ENCODE results near the gene AHCY. TPM values are rescaled to one million over a fixed set of nuclear protein-coding genes. Genes with fewer than 3 reads are reported as not detected.

The AHCY gene
- total RNA-seq, 1 experiment from 2014 or later, result 401 TPM

DNA sequence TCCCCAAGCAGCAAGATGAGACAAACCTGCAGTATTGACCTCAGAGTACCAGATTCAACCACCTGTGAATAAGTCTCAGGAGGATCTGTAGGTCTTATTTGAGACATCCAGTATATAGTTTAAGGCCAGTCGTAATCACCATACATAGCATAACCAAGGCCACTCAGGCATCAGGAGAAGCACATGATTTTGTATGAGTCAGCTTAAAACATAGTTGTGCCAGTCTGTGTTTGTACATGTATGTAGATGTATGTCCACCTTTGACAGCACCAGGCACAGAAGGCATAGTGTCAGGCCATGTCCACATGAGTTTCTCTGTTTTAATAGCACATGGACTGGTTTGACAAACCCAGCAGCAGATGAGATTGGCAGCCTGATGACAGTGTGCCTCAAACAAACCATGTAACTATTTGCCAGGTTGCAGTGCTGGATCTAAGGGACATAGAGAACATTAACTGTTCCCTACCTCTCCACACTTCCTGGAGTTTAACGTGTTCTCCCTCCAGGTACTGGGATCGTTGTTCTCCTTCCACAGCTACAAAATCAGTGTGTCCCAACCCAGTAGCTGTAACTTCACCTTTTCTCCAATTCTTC, 70.6 kb downstream of the AHCY start (continued):
- TF ChIP-seq, protein P1, sequence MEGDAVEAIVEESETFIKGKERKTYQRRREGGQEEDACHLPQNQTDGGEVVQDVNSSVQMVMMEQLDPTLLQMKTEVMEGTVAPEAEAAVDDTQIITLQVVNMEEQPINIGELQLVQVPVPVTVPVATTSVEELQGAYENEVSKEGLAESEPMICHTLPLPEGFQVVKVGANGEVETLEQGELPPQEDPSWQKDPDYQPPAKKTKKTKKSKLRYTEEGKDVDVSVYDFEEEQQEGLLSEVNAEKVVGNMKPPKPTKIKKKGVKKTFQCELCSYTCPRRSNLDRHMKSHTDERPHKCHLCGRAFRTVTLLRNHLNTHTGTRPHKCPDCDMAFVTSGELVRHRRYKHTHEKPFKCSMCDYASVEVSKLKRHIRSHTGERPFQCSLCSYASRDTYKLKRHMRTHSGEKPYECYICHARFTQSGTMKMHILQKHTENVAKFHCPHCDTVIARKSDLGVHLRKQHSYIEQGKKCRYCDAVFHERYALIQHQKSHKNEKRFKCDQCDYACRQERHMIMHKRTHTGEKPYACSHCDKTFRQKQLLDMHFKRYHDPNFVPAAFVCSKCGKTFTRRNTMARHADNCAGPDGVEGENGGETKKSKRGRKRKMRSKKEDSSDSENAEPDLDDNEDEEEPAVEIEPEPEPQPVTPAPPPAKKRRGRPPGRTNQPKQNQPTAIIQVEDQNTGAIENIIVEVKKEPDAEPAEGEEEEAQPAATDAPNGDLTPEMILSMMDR (IDR thresholded peaks at IDR 0.05), result no peak
- TF ChIP-seq SMAD4 (CRISPR knock-in tag; IDR thresholded peaks at IDR 0.05) (no peak), FOXP1 (CRISPR knock-in tag; IDR thresholded peaks at IDR 0.05; ENCODE audit: borderline replicate concordance) (no peak)
- TF ChIP-seq, protein P2, sequence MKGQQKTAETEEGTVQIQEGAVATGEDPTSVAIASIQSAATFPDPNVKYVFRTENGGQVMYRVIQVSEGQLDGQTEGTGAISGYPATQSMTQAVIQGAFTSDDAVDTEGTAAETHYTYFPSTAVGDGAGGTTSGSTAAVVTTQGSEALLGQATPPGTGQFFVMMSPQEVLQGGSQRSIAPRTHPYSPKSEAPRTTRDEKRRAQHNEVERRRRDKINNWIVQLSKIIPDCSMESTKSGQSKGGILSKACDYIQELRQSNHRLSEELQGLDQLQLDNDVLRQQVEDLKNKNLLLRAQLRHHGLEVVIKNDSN (CRISPR knock-in tag; IDR thresholded peaks at IDR 0.05), result no peak

DNA sequence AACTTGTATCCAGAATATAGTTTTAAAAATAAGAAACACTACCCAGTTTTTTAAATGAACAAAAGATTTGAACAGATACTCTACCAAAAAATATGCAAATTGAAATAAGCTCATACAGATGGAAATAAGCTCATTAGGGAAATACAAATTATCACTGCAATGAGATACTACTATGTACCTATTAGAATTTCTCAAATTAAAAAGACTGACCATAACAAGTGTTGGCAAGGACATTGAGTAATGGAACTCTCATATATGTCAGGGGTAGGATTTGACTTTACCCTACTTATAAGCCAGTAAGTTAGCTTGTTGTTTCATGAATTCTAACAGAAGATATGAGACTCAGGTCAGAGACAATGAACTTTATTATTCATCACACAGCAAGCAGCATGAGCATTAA, 71.5 kb downstream of the AHCY start:
- ChIA-PET CTCF (interaction anchor here (1.0 to 1.3 kb wide), 3 partner anchors 24 to 41 kb away, joined by 3 read pairs; no protein-coding TSS in a partner anchor), POLR2A (no interaction called here)
- H3K4me3 Mint-ChIP-seq, result no peak overlapping the region
- peaks cover 10% of the 10 kb centered on the region for H3K9me3 Mint-ChIP-seq
- no peak overlapping the region for H3K27ac Mint-ChIP-seq
- ATAC-seq, result no peak
- no peak for DNase-seq (ENCODE audit: low spot score)
- H3K36me3 Mint-ChIP-seq, result no peaks in the 10 kb centered on the region
- no peaks in the 10 kb centered on the region for H3K4me1 Mint-ChIP-seq
- peaks cover 3% of the 10 kb centered on the region; the same call in 1 of the 2 replicates for H3K27me3 Mint-ChIP-seq (ENCODE audit: low read depth)
- TF ChIP-seq, protein P3, sequence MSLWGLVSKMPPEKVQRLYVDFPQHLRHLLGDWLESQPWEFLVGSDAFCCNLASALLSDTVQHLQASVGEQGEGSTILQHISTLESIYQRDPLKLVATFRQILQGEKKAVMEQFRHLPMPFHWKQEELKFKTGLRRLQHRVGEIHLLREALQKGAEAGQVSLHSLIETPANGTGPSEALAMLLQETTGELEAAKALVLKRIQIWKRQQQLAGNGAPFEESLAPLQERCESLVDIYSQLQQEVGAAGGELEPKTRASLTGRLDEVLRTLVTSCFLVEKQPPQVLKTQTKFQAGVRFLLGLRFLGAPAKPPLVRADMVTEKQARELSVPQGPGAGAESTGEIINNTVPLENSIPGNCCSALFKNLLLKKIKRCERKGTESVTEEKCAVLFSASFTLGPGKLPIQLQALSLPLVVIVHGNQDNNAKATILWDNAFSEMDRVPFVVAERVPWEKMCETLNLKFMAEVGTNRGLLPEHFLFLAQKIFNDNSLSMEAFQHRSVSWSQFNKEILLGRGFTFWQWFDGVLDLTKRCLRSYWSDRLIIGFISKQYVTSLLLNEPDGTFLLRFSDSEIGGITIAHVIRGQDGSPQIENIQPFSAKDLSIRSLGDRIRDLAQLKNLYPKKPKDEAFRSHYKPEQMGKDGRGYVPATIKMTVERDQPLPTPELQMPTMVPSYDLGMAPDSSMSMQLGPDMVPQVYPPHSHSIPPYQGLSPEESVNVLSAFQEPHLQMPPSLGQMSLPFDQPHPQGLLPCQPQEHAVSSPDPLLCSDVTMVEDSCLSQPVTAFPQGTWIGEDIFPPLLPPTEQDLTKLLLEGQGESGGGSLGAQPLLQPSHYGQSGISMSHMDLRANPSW (CRISPR knock-in tag; conservative IDR thresholded peaks at IDR 0.05; ENCODE audit: low read depth), result no peak
- TF ChIP-seq, protein P4, sequence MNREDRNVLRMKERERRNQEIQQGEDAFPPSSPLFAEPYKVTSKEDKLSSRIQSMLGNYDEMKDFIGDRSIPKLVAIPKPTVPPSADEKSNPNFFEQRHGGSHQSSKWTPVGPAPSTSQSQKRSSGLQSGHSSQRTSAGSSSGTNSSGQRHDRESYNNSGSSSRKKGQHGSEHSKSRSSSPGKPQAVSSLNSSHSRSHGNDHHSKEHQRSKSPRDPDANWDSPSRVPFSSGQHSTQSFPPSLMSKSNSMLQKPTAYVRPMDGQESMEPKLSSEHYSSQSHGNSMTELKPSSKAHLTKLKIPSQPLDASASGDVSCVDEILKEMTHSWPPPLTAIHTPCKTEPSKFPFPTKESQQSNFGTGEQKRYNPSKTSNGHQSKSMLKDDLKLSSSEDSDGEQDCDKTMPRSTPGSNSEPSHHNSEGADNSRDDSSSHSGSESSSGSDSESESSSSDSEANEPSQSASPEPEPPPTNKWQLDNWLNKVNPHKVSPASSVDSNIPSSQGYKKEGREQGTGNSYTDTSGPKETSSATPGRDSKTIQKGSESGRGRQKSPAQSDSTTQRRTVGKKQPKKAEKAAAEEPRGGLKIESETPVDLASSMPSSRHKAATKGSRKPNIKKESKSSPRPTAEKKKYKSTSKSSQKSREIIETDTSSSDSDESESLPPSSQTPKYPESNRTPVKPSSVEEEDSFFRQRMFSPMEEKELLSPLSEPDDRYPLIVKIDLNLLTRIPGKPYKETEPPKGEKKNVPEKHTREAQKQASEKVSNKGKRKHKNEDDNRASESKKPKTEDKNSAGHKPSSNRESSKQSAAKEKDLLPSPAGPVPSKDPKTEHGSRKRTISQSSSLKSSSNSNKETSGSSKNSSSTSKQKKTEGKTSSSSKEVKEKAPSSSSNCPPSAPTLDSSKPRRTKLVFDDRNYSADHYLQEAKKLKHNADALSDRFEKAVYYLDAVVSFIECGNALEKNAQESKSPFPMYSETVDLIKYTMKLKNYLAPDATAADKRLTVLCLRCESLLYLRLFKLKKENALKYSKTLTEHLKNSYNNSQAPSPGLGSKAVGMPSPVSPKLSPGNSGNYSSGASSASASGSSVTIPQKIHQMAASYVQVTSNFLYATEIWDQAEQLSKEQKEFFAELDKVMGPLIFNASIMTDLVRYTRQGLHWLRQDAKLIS (CRISPR knock-in tag; IDR thresholded peaks at IDR 0.05; ENCODE audit: borderline replicate concordance), result no peak
- TF ChIP-seq ZNF219 (CRISPR knock-in tag; IDR thresholded peaks at IDR 0.05; ENCODE audit: borderline replicate concordance), result no peak

Other genes with a start within 250 kb of the AHCY start
- 103 to 124 TPM (median 104 TPM) in 3 replicates for gene EIF2S2, start 191.1 kb downstream of the AHCY start, total RNA-seq (2021)
- gene ASIP, start 61.9 kb downstream of the AHCY start, total RNA-seq (2021), result not detected in 3 replicates
- gene ITCH, start 59.9 kb upstream of the AHCY start, total RNA-seq (2021), result 35.8 to 43.4 TPM (median 36.4 TPM) in 3 replicates
- 99.3 to 126 TPM (median 115 TPM) in 3 replicates for gene DYNLRB1, start 213.1 kb upstream of the AHCY start, total RNA-seq (2021)